Measurements from ENCODE around the gene SIPA1L3.

DNA sequence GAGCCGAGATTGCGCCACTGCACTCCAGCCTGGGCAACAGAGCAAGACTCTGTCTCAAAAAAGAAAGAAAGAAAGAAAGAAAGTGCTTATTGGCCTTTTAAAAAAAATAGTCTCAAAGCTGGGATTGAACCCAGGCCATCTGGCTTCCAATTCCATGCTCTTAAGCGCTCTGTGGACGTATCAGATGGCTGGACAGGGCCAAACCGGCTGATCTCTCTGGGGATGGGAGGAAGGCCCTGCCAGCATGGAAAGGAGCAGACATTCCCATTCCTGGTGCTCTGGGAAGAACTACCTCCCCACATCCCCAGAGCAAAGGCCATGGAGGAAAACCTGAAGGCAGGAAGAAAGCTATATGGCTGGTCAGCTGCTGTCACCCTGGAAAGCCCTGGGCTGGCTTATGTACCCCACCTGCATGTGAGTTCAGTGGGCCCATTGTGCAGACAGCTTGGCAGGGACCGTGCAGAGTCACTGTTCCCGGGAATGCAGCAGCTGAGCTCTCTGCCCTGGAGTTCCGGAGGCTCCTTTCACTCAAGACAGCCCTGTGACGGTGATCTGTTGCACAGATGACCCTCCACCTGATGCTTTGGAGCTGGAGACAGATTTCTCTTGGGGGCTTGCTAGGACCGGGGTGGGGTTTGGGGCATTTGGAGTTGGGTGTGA lies 84.3 kb downstream of the SIPA1L3 start:
- TF ChIP-seq POLR2A (IDR thresholded peaks at IDR 0.05) (no peak), CTCF (IDR thresholded peaks at IDR 0.05 in 4 of 5, conservative IDR thresholded peaks at IDR 0.05 in 1 of 5) (no peak)
